GM10847 (cell line): ENCODE data around the gene SHISAL2A.

Source experiments
- POLR2A ChIP-seq: IDR thresholded peaks from 2 replicates; pipeline ENCODE4 v1.6.1; 2011; ENCODE audit not compliant: insufficient read length; ENCODE audit errors: extremely low read depth

The SHISAL2A gene

DNA sequence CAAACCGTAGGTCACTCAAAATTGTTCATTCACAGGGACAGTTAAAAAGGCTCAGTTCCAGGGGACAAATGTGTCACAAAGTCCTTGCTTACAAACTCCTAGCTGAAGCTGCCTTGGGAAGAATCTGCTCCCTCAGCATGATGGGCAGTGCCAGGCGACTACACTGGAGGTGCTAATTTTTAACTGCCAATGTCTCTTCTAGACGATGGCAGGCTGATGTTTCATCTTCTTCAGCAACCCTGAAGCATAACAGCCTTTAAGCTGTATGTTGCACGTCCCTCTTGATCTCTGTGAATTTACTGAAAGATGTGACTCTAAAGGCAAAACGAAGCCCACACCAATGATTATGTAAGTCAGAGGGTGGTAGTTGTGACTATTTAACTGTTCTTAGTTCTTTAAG is 53.9 kb downstream of the SHISAL2A start:
- TF ChIP-seq POLR2A = no peak

DNA sequence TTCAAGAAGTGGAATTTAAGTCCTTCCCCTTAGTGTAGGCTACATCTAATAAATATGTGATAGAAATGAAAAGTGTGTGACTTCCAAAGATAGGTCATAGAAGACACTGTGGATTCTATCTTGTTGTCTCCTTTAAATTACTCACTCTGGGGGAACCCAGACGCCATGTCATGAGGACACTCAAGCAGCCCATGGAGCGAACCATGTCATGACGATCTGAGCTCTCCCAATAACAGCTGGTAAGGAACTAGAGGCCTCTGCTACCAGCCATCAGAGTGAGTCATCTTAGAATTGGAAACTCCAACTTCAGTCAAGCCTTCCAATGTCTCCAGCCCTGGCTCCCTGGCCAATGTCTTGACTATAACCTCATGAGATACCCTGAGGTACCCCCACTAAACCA is 58.9 kb downstream of the SHISAL2A start:
- no peak for TF ChIP-seq POLR2A

DNA sequence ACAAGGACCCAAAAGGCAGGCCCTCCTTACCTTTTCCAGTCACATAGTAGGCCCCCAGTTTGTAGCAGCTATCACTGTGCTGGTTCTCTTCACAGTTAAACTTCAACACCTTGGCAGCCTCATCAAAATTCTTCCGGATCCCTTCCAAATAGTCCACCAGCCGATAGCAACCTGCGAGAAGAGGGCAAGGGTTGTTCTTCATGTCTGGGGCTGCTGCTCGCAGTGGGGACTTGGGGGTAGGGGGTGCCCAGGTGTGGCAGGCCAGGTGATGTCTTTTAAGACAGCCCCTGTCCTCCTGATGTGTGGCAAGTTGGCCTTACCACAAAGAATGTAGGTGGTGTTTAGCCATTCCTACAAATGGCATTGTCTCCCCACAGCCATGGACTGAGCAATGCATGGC is 59.7 kb downstream of the SHISAL2A start:
- no peak for TF ChIP-seq POLR2A

DNA sequence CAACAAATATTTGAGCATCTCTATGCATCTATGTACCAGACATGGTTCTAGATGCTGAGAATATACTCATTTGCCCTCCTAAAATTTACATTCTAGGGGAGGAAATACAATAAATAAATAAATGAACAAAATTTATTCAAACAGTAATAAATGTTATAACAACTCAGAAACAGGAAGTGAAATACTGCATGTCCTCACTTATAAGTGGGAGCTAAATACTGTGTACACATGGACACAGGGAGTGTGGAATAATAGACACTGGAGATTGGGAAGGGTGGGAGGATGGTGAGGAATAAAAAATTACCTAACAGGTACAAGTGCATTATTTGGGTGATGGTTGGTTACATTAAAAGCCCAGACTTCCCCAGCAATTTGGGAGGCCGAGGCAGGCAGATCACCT is 60.9 kb downstream of the SHISAL2A start:
- TF ChIP-seq POLR2A = no peak

DNA sequence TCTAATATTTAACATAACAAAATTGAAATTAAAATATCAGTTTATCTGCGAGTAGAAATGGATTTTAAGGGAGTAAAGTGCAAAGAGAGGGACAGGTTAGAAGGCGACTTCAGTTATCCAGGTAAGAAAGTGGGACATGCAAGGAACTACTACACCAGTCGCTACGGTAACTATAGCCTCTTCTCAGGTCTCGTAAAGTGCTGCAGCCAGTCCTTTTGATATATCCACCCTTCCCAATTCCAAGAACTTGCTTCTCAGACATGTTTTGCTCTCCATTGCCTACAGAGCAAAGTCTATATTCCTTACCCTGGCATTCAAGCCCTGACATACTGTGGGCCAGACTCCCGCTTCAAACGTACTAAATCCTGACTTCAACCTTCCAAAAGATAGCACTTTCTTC is 62.7 kb downstream of the SHISAL2A start:
- TF ChIP-seq POLR2A = no peak

DNA sequence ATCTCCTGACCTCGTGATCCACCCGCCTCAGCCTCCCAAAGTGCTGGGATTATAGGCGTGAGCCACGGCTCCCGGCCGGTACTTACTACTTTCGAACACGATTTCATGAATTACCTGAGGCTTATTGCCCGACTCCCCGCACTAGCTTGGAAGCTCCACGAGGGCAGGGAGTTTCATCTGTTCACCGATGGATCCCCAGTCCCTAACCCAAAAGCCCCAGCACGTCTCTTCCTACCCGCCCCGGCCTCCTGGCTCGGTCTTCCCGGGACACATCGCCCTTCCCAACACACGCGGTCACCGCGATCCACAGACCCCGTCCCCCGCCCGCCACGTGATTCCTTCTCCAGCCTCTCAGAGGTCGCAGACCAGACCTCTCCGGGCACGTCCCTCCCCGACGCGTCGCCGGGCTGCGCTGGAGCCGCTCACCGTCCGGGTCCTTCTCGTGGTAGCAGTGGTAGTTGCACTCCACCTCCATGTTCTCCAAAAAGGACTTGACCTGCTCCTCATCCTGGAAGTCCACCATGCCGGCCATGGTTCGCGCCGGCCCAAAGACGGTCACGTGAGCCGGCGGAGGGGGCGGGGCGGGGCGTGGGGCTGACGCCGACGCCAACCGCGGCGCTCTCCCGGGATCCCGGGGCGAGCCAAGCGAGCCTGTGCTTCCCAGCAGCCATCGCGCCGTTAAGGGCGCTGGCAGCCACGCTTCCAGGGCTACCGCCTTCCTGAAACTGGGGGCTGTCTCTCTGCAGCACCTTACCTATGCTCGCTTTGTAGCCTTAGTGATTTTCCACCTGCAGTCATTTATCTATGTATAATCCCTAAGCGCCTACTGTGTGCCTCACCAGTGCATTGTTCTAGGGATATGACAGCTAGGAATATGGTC is 65.1 kb downstream of the SHISAL2A start, which contains the start of gene COA7:
Gene COA7 (minus strand): TSS at position 553 of the 880 bp plus-strand sequence. CDS start 21 bp downstream, at position 532.
- TF ChIP-seq POLR2A = peak; percentile 60

DNA sequence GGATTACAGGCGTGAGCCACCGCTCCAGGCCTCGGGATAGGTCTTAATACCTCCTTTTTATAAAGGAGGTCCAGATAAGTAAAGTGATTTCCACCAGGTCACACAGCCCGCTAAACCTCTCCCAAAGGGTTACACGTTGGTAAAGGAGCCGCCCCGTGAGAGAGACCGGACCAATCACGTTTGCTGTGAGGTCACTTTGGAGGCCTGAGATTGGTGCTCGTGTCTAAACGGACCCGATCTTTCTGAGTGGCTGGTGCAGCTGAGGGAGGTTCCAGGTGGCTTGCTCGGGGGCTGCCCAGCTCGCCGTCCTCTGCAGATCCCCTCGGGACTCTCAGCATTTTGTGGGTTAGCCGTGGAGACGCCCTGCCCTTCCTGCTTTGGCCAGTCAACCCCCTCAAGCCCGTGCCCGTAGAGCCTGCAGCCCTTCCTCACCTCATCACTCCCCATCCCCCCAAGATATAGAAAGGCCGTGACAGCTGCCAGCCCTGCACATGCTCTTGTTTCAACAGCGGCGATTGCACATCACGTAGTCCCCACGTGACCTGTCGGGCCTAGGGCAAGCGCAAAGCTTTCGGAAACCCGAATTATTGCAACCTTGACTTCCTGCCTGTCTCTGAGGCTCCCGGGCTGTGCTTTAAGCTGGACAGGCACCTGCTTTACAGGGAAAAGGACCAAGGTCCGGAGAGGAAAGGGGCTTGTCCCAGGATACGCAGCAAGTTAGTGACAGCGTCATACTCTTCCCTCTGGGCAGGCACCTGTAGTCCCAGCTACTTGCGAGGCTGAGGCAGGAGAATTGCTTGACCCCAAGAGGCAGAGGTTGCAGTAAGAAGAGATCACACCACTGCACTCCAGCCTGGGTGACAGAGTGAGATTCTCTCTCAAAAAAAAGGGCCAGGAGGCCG is 70.2 kb downstream of the SHISAL2A start:
- TF ChIP-seq POLR2A = peak; percentile 25

DNA sequence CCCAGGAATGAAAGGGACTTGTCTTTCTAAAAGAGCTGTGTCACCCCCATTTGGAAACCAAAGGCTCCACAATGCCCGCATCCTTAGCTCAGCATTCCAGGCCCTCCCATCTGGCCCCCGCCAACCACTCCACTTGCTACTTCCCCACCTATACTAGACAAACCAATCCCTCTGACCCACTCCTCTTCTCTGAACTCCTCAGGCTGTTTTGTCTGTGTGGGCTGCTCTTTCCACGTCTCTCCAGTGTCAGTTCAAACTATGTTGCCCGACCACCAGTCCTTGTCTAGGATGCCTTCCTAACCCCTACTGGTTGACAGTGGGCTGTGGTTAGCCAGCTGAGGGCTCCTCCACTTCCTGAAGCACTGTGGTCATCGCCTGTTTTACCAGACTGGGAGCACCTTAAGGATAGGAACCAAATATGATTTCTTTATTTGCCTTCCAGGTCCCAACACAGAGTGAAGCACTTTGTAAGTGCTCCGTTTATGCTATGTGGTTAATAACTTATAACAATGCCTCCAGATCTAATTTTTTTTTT is 73.2 kb downstream of the SHISAL2A start:
- no peak for TF ChIP-seq POLR2A
